Anterior cingulate cortex (tissue), 58 donors: ENCODE results near the gene MFSD12.

Source experiments
- DNase-seq, 58 donors: peaks; one replicate each; lab custom pipeline; 2025; lab: John Stamatoyannopoulos, UW

MFSD12 gene

DNA sequence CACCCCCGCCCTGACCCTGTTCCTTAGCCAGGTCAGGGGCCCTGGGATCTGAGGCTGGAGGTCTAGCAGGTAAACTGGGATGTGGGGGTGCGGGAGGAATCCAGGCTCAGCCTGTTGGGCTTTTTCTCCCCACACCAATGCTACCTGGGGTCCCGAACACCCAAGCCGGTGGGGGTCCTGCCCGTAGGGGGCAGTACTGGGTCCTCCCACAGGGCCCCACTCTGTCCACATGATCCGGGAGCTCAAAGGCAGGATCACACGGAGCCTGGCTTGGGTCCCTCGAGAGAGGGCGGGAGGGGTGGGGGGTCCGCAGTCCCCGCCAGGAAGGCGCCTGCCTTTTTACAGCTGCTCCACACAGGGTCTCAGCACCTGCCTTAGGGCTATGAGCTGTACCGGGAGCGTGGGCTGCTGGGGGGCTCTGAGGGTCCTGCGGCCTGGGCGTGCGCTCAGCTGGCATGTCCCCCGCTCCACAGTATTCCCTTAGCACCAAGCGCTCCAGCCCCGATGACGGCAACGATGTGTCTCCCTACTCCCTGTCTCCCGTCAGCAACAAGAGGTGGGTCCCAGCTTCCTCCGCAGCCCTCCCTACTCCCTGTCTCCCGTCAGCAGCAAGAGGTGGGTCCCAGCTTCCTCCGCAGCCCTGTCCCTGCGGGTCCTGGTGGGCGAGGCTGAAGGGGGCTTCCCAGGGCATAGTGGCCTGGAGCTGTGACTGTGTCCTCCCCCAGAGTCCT lies 30.7 kb downstream of the MFSD12 start:
- DNase-seq: no peak

DNA sequence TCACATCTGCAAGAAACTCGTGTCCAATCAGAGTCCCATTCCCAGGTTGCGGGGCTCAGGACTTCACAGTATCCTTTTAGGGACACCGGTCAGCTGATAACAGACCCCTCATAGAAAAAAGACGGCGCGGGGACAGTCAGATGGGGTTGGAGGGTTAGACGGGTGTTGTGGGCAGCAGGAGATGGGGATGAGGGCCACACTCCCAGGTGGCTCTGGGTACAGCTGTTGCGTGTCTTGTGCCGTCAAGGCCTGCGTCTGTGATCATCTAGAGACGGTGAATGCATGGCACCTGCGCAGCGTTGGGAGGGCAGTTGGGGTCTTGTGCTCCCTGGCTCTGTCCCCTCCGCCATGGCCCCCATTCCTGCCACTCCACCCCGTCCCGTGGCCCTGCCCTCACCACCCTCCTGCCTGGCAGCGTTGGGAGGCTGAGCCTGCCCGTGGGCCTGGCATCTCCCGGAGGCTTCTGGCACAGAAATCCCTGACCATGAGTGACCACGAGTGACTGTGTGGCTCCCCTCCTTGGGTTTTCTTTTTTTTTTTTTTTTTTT lies 32.4 kb downstream of the MFSD12 start:
- no peak for DNase-seq

DNA sequence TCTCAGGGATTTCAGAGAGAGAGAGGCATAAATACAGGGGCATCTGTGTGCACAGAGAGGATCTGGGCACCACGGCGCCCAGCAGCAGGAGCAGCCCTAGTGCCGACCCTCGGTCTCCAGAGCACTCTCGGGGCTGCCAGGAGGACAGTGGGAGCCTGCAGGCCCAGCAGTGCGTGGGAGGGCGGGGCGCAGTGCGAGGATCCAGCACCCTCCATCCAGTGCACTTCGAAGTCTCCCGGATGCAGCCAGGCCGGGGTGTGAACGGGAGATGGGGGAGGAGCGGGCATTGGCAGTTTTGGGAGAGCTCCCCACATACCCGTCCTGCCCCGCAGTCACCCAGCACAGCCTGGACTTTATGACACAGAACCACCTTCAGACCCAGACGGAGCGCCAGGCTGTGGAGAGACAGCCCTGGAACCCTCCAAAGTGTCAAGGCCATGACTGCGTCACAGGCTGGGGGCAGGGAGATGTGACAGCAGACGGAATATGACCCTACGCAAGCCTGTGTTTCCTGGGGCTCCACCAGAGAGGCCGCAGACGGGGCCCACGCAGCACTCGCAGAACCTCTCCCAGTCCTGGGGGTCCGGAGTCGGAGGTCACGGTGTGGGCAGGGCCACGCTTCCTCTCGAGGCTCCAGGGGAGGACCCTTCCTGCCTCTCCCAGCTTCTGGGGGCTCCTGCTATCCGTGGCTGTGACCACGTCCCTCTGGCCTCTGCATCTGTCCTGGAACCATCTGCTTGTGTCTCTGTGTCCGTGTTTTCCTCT lies 33.1 kb downstream of the MFSD12 start:
- DNase-seq: no peak

DNA sequence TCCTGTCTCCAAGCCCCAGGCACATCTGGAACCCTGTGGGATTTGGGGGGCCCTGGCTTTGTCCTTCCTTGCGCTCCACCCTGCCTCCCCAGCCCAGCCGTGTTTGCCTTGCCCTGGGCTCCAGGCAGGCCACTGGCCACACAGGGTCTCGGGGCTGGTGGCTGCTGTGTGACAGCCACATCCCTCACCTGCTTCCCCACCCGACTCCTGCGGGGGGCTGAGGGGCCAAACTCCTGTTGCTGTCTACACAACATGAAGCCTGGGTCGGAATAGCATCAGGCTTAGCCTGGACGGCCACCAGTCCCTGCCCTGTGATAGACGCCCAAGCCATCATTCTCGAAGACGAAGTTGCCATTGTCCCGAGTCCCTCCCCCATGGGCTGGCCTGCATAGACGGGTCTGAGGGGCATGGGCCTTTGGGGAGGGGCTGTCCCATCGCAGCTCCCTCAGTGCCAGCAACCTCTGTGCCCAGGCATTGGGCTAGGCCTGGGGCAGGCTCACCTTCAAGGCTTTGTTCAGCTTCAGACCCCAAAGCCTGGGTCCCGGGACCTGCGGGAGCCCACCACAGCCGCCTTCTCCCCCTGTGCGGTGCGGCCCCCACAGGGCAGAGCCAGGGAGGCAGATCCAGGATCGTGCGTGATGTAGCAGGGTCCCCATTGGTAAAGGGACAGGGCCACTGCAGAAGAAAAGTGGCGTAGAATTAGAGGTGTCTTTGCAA lies 33.9 kb downstream of the MFSD12 start:
- DNase-seq: no peak

DNA sequence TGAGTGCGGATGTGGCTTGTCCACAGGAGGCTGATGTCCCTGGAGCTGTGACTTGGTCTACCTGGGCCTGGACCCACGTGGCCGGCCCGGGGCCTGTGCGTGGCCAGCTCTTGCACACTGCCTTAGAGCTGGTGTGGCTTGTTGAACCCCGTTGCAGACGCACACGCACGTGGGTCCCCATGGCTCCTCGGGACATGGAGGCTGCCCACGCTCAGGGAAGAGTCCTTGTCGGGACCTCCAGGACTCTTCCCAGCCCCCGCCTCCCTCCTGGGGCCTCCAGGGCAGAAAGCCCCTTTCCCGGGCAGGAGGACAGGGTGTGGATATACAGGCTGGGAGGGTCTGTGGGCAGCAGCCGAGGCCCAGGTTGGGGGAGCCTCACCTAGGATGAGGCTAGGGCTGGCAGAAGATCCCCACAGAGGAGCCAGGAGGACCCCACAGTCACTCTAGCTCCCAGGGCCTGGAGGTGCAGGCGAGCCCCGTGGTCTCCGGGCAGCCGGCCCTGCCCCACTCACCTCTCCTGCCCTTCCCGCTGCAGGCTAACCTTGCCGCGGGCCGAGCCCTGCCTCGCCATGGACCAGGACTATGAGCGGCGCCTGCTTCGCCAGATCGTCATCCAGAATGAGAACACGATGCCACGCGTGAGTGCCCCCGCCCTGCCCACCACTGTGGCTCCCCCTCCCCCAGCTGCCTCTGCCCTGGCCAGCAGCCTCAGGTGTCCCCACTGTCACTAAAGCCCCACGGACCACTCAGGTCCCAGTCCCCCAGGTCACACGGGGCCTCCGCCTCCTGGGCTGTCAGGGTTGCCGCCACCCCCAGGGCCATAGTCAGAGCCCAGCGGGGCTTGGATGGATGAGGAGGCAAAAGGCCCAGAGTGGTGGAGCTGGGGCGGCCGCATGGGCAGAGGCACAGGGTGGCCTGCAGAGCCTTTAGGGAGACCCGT lies 34.7 kb downstream of the MFSD12 start:
- DNase-seq: no peak

DNA sequence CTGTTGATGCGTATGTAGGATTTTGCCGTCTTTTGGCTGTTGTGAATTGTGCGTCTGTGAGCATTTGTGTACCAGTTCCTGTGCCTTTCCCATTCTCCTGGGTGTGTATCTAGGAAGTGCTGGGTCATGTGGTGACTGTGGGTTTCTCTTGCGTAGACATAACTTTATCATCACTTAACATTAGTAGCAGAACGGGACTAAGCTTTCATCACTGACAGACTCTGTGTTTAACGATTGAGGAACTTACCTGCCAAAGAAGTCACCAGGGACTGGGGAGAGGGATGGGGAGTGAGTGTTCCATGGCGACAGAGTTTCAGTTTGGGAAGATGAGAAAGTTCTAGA lies 36.3 kb downstream of the MFSD12 start:
- DNase-seq: no peak

DNA sequence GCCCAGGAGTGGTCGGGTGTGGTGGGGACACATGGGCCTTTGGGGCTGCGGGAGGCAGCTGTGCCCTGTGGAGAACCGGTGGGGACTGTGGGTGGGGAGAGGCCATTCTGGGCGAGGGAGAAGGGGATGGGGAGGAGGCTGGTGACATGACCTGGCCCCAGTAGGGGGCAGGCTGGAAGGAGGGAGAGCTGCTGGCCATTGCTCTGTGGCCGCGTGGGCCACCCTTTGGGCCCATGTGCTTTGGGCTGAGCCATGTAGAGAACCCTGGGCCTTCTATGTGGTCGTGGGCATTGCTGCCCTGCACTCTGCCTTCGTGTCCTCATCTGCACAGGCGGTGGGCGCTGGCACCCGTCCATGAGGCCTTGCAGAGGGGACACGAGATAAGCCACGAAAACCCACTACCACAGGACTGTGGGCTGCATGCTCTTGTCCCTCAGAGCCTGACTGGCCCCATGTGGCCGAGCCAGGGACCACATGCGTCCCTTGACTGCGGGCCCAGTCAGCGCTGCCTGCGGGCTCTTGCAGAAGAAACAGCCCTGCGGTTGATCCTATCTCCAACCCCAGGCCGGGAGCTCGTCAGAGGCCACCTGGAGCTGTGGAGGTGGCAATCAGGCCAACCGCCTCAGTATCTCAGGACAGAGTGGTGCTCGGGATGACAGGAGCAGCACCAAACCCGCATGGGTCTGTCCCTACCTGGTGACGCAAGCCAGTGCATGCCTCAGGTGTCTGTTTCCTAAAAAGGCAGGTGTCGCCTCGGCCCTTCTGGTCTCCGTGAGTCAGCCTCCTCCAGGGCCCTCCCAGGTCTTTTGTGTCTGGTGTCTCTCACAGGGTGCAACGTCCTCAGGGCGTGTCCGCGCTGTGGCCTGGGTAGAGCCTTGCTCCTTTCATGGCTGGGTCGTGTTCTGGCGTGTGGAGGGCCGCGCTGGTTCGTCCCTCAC lies 37.0 kb downstream of the MFSD12 start:
- DNase-seq: no peak

DNA sequence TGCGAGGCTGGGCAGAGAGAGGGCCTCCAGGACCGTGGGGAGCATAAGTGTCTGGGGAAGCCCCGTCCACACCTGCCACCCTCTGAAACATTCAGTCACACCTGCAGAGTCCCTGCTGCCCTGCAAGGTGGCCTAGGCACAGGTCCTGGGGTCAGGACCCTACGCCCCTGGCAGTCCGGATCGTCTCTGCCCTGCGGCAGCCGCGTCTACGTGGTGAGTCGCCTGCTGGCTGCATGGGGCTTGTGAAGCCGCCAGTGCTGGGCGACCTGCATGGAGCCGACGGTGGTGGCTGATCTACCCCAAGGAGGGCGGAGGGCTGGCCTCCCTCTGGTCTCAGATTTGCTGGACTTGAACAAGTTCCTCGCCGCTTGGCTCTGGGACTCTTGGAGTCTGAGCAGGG lies 38.3 kb downstream of the MFSD12 start:
- DNase-seq: no peak

DNA sequence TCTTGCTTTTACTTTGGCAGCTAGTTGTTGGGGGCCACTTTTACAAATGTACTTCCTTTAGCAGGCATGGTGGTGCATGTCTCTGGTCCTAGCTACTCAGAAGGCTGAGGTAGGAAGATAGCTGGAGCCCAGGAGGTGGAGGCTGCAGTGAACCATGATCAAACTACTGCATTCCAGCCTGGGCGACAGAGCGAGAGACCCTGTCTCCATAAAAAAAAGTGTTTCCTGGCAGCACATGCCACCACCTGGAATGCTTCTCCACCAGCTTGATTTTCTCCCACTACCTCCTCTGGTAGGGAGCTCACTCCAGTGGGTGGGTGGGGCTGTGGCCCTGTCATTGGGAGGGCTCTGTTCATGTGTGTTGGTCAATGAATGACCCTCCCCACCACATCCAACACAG lies 38.7 kb downstream of the MFSD12 start:
- no peak for DNase-seq

DNA sequence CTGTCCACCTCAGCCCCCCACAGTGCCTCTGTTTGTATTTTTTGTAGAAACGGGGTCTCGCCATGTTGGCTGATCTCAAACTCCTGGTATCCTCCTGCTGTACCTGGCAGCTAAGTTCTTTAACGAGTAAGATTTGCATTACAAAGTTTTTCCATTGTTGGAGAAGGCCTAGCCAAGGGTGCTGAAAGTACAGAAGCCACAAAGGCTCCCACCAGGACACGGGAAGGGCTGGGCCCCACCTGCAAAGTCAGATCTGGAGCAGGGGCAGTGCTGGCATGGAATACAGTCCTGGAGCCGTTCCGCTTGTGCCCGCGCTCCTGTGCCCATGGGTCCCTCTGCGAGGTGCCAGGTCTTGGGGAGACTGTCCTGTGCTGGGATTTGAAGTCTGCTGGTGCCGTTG lies 39.1 kb downstream of the MFSD12 start:
- DNase-seq: no peak

DNA sequence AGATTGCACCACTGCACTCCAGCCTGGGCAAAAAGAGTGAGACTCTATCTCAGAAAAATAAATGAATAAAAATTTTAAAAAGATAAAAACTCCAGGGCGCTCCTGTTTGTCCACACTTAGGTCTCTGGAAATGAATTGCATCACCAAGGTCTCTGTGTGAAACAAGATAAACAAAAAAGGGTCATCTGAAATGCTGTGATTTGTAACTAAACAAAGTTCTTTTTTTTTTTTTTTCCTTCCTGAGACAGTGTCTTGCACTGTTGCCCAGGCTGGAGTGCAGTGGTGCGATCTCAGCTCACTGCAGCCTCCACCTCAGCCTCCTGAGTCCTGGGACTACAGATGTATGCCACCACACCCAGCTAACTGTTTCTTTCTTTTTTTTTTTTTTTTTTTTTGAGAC lies 39.7 kb downstream of the MFSD12 start:
- DNase-seq: no peak

DNA sequence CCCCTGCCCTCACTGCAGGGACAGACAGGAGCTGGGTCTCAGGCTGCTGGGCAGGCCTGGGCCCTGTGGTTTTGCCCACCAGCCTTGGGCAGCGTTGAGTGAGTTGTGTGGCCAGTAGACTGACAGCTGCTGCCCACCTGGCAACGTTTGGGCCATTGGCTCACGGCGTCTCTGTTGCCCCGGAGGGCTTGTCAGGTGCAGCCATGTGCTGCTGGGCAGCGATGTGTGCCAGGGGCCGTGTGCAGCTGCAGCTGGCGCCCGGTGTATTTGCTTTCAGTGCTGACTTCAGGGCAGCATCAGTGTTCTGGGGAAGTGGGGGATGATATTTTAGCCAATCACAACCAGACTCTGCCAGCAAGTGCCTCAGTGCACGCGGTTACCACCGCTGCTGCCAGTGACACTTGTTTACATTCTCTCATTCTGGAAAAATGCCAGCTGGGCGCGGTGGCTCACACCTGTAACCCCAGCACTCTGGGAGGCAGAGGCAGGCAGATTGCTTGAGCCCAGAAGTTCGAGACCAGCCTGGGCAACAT lies 40.6 kb downstream of the MFSD12 start:
- DNase-seq: peak in 8 of 58 donors; percentile 8 to 51 (median 23)

DNA sequence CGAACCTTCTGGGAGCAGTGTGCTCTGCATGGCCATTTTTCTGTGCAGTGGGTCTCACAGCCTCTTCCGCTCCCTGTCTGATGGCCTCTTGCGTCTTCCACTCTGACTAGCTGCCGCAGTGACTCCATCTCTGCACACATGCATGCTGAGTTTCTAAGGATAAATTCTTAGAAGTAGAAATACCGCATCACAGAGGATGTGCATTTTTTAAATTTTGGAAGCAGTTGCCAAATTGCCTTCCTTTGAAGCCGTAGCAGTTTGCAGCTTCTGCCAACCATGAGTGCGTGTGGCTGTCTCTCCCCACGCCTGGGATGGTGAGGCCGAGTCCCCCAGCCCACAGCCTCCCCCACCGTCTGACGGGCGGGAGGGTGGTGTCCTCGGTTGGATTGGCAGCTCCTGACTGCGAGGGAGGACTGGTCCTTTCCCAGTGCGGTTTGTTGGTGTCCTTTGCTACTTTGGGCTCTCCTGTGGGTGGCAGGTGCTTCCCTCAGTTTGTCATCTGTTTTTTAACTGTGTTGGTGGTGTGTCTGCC lies 41.4 kb downstream of the MFSD12 start:
- DNase-seq: peak in 11 of 58 donors; percentile 12 to 57 (median 25)

DNA sequence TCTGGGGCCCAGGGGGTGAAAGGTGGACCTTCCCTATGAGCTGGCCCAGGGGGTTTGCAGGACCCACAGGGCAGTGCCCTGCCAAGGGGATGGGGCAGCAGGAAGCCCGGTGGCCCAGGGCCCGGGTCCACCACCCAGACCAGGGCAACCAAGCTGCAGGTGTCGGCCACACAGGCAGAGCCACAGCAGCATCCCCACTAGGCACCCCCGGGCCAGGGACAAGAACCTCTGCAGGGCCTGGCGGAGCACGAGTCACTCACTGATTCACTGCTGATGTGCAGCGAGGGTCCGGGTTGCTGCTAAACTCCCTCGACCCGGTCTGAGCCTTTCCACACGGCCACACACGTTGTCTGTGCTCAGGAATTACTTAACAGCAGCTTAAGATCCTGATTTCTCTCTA lies 42.5 kb downstream of the MFSD12 start:
- no peak for DNase-seq

DNA sequence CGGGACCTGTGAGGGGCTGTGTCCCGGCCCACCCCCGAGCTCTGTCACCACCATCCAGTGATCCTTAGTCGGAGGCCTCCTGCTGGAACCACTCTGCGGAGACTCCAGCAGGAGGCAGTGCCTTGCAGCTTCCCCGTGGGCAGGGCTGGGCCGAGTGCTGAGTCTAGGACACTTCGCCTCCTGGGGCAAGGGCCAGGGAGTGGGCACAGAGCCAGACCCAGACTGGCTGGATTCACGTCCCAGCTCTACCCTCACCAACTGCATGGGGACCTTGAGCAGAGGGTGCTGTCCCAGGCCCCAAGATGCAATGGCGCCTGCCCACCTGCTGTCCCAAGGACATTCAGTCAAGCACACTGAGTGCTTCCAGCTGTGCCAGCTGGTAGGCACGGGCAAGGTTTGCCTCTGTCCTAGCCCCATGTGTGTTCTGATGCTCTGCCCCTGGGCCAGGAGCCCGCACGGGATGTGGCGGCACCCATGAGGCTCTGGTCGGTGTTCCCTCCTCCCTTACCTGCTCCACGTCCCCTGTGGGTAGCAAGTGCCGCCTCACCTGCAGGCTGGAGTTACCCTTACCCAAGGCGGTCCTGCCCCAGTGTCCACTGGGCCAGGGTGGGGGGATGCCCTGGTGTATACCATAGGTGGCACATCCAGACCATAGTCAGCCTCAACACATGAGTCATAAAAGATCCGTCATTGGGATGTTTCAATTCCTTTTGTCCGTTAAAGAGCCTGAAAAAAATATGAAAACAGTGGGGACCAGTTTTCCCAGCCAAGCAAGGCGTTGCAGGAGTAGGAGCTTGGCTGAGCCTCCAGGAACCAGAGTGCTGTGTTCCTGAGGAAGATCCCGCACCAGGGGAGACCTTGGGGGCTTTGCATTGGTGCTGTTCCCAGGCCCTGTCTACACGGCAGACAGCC lies 43.9 kb downstream of the MFSD12 start:
- DNase-seq: peak in 1 of 58 donors; percentile 42

DNA sequence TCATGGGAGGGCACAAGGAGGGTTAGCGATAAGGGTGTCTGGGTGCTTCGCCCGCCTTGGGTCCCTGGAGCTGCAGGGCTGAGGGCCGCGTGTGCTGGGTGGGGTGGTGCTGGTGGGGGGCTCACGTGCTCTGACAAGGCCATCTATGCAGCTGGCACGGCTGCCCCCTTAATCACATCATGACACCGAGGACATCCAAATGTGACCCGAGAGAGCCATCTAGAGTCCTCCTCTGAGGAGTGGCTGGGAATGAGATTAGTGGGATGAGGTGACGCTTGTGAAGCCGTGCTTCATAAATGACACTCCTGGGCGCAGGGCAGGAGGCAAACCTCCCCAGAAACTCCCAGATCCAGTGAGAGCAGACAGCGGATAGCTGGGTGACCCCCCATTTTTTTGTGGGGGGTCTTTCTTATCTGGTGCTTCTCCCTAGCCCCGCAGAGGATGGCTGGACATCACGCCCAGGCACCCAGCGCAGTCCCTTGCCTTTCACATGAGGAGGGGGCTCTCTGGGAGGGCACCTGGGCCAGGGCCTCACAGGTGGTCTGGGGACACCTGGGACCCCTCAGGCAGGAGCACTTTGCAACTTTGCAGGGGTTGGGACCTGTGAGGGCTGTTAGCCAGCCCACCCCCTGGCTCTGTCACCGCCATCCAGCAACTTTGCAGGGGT lies 44.7 kb downstream of the MFSD12 start:
- peak in 10 of 58 donors; percentile 18 to 42 (median 28) for DNase-seq
